ENCODE measurements around the gene CBFA2T3. TPM values are rescaled to one million over a fixed set of nuclear protein-coding genes. Genes with fewer than 3 reads are reported as not detected.

The CBFA2T3 gene
- total and polyA plus RNA-seq, 5 donors, result 5.6 to 8.5 (median 7.3) TPM

- no peaks in the 10 kb centered on the region for H3K27me3 ChIP-seq (ENCODE audit: control insufficient read depth, insufficient read depth)
- no peaks in the 10 kb centered on the region for H3K9me3 ChIP-seq (ENCODE audit: control insufficient read depth, low read length)
- no peaks in the 10 kb centered on the region for H3K4me1 ChIP-seq (ENCODE audit: control insufficient read depth, insufficient read depth, low read length)
- DNase-seq (no peak), ATAC-seq (no peak)
- WGBS, result 91% methylated on average over 17 of the region's 17 CpGs
- intact Hi-C loops (cut with DNase I), result no loop called here
- no peak overlapping the region for H3K27ac ChIP-seq (ENCODE audit: low read length)
- H3K4me3 ChIP-seq (ENCODE audit: low read length), result no peak overlapping the region
Observed at GRCh38 chr16:88836791-88837190, 140.2 kb downstream of the CBFA2T3 start.

GRCh38 chr16:88835818-88836217, 141.2 kb downstream of the CBFA2T3 start:
- H3K9me3 ChIP-seq (ENCODE audit: control insufficient read depth, low read length), result no peaks in the 10 kb centered on the region
- 95% methylated on average over 33 of the region's 33 CpGs for WGBS
- ATAC-seq, result no peak

GRCh38 chr16:88835383-88835782, 141.6 kb downstream of the CBFA2T3 start:
- peak in 2 of 3 donors; percentile 76 to 81 for DNase-seq
- no peaks in the 10 kb centered on the region for H3K4me1 ChIP-seq (ENCODE audit: control insufficient read depth, insufficient read depth, low read length)
- no peaks in the 10 kb centered on the region for H3K27me3 ChIP-seq (ENCODE audit: control insufficient read depth, insufficient read depth)
- no peak overlapping the region for H3K4me3 ChIP-seq (ENCODE audit: low read length)
- H3K27ac ChIP-seq (ENCODE audit: low read length), result no peak overlapping the region
- intact Hi-C loops (cut with DNase I), result no loop called here
- peak; percentile 67 to 73 for ATAC-seq
- H3K9me3 ChIP-seq (ENCODE audit: control insufficient read depth, low read length), result no peaks in the 10 kb centered on the region
- 79% methylated on average over 11 of the region's 11 CpGs for WGBS

More at GRCh38 chr16:88835818-88836217, 141.2 kb downstream of the CBFA2T3 start:
- H3K27ac ChIP-seq (ENCODE audit: low read length), result no peak overlapping the region
- no peaks in the 10 kb centered on the region for H3K4me1 ChIP-seq (ENCODE audit: control insufficient read depth, insufficient read depth, low read length)
- intact Hi-C loops (cut with DNase I), result no loop called here
- DNase-seq, result no peak
- no peaks in the 10 kb centered on the region for H3K27me3 ChIP-seq (ENCODE audit: control insufficient read depth, insufficient read depth)
- no peak overlapping the region for H3K4me3 ChIP-seq (ENCODE audit: low read length)

GRCh38 chr16:88834670-88835069, 142.3 kb downstream of the CBFA2T3 start:
- intact Hi-C loops (cut with DNase I), result no loop called here
- Histone ChIP-seq H3K9me3 (ENCODE audit: control insufficient read depth, low read length) (no peaks in the 10 kb centered on the region), H3K4me3 (ENCODE audit: low read length) (no peak overlapping the region), H3K4me1 (ENCODE audit: control insufficient read depth, insufficient read depth, low read length) (no peaks in the 10 kb centered on the region), H3K27me3 (ENCODE audit: control insufficient read depth, insufficient read depth) (no peaks in the 10 kb centered on the region), H3K27ac (ENCODE audit: low read length) (no peak overlapping the region)
- DNase-seq (no peak), ATAC-seq (no peak)
- WGBS, result 92% methylated on average over 13 of the region's 13 CpGs

GRCh38 chr16:88833086-88833485, 143.9 kb downstream of the CBFA2T3 start:
- no peak for DNase-seq
- Histone ChIP-seq H3K9me3 (ENCODE audit: control insufficient read depth, low read length) (no peaks in the 10 kb centered on the region), H3K4me1 (ENCODE audit: control insufficient read depth, insufficient read depth, low read length) (no peaks in the 10 kb centered on the region), H3K27me3 (ENCODE audit: control insufficient read depth, insufficient read depth) (no peaks in the 10 kb centered on the region), H3K4me3 (ENCODE audit: low read length) (no peak overlapping the region), H3K27ac (ENCODE audit: low read length) (no peak overlapping the region)
- ATAC-seq, result no peak
- intact Hi-C loops (cut with DNase I), result no loop called here
- whole genome bisulfite sequencing, result 96% methylated on average over 13 of the region's 13 CpGs

- H3K27me3 ChIP-seq (ENCODE audit: control insufficient read depth, insufficient read depth), result no peaks in the 10 kb centered on the region
- DNase-seq (no peak), ATAC-seq (peak in 1 of 2 donors; percentile 6)
- H3K4me3 ChIP-seq (ENCODE audit: low read length), result no peak overlapping the region
- WGBS, result 82% methylated on average over 13 of the region's 13 CpGs
- intact Hi-C loops (cut with DNase I), result no loop called here
- H3K27ac ChIP-seq (ENCODE audit: low read length), result no peak overlapping the region
- H3K4me1 ChIP-seq (ENCODE audit: control insufficient read depth, insufficient read depth, low read length), result no peaks in the 10 kb centered on the region
- no peaks in the 10 kb centered on the region for H3K9me3 ChIP-seq (ENCODE audit: control insufficient read depth, low read length)
Observed at GRCh38 chr16:88831838-88832237, 145.2 kb downstream of the CBFA2T3 start.

- Histone ChIP-seq H3K27ac (ENCODE audit: low read length) (no peak overlapping the region), H3K27me3 (ENCODE audit: control insufficient read depth, insufficient read depth) (no peaks in the 10 kb centered on the region), H3K9me3 (ENCODE audit: control insufficient read depth, low read length) (no peaks in the 10 kb centered on the region), H3K4me3 (ENCODE audit: low read length) (no peak overlapping the region), H3K4me1 (ENCODE audit: control insufficient read depth, insufficient read depth, low read length) (no peaks in the 10 kb centered on the region)
- ATAC-seq (no peak), DNase-seq (no peak)
- intact Hi-C loops (cut with DNase I), result no loop called here
- 92% methylated on average over 14 of the region's 14 CpGs for WGBS
Observed at GRCh38 chr16:88830783-88831182, 146.2 kb downstream of the CBFA2T3 start.

GRCh38 chr16:88830258-88830657, 146.7 kb downstream of the CBFA2T3 start:
- DNase-seq (peak; percentile 72 to 82 (median 79)), ATAC-seq (peak; percentile 64 to 65)
- intact Hi-C loops (cut with DNase I), result no loop called here
- H3K27ac ChIP-seq (ENCODE audit: low read length), result no peak overlapping the region
- no peaks in the 10 kb centered on the region for H3K9me3 ChIP-seq (ENCODE audit: control insufficient read depth, low read length)
- H3K27me3 ChIP-seq (ENCODE audit: control insufficient read depth, insufficient read depth), result no peaks in the 10 kb centered on the region
- WGBS, result 55% methylated on average over 11 of the region's 11 CpGs
- H3K4me1 ChIP-seq (ENCODE audit: control insufficient read depth, insufficient read depth, low read length), result no peaks in the 10 kb centered on the region
- H3K4me3 ChIP-seq (ENCODE audit: low read length), result no peak overlapping the region

GRCh38 chr16:88828711-88829110, 148.3 kb downstream of the CBFA2T3 start:
- no peaks in the 10 kb centered on the region for H3K4me1 ChIP-seq (ENCODE audit: control insufficient read depth, insufficient read depth, low read length)
- intact Hi-C loops (cut with DNase I), result no loop called here
- WGBS, result 89% methylated on average over 24 of the region's 24 CpGs
- no peak overlapping the region for H3K27ac ChIP-seq (ENCODE audit: low read length)
- H3K9me3 ChIP-seq (ENCODE audit: control insufficient read depth, low read length), result no peaks in the 10 kb centered on the region
- DNase-seq (no peak), ATAC-seq (no peak)
- no peaks in the 10 kb centered on the region for H3K27me3 ChIP-seq (ENCODE audit: control insufficient read depth, insufficient read depth)
- H3K4me3 ChIP-seq (ENCODE audit: low read length), result no peak overlapping the region

GRCh38 chr16:88827727-88828126, 149.3 kb downstream of the CBFA2T3 start:
- WGBS, result 92% methylated on average over 21 of the region's 21 CpGs
- DNase-seq (no peak), ATAC-seq (no peak)
- Histone ChIP-seq H3K27ac (ENCODE audit: low read length) (no peak overlapping the region), H3K9me3 (ENCODE audit: control insufficient read depth, low read length) (no peaks in the 10 kb centered on the region), H3K4me3 (ENCODE audit: low read length) (no peak overlapping the region), H3K27me3 (ENCODE audit: control insufficient read depth, insufficient read depth) (no peaks in the 10 kb centered on the region), H3K4me1 (ENCODE audit: control insufficient read depth, insufficient read depth, low read length) (no peaks in the 10 kb centered on the region)
- intact Hi-C loops (cut with DNase I), result no loop called here

GRCh38 chr16:88826070-88826840, 150.8 kb downstream of the CBFA2T3 start:
- 95% methylated on average over 26 of the region's 26 CpGs for WGBS
- Histone ChIP-seq H3K4me1 (ENCODE audit: control insufficient read depth, insufficient read depth, low read length) (no peaks in the 10 kb centered on the region), H3K4me3 (ENCODE audit: low read length) (no peak overlapping the region), H3K27ac (ENCODE audit: low read length) (no peak overlapping the region), H3K9me3 (ENCODE audit: control insufficient read depth, low read length) (no peaks in the 10 kb centered on the region), H3K27me3 (ENCODE audit: control insufficient read depth, insufficient read depth) (no peaks in the 10 kb centered on the region)
- no peak for DNase-seq
- intact Hi-C loops (cut with DNase I), result no loop called here
- ATAC-seq, result no peak
